Activated CD4-positive, alpha-beta T cell treated with anti-CD3 and anti-CD28 coated beads, Interleukin-2, amount 50 U/mL, for 48 hours (primary cell): ENCODE measurements around the gene SLC6A7.
"Not testable (repeated sequence)": the region's sequence is repeated elsewhere in the genome, so short reads cannot be mapped to it uniquely, and the experiment has no call there.

Experiments used
- DNase-seq, 2 experiments: peaks; one replicate each; pipeline ENCODE4 v3.0.0-alpha.2; 2020

Gene SLC6A7

GRCh38 chr5:150221471-150221870 is 31.6 kb downstream of the SLC6A7 start:
- DNase-seq, result no peak

GRCh38 chr5:150222906-150223305 is 33.0 kb downstream of the SLC6A7 start:
- no peak for DNase-seq

DNA sequence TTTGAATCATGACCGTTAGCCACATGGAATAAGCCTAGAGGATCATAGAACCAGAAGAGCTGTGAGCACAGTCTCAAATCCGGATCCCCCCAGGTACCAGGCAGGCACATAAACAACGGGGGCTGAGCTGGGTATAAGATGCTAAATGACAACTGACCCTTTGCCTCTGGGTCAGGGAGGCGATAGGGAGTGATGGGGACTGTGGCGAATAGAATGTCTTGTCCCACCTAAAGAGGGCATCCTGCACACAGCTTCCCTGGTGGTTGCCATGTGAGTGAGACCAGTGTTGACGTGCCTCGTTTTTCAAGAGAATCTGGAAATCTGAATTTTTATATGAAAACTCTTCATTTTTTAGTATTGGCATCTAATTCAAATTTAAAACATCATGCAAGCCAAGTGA is 33.6 kb downstream of the SLC6A7 start:
- DNase-seq, result no peak

DNA sequence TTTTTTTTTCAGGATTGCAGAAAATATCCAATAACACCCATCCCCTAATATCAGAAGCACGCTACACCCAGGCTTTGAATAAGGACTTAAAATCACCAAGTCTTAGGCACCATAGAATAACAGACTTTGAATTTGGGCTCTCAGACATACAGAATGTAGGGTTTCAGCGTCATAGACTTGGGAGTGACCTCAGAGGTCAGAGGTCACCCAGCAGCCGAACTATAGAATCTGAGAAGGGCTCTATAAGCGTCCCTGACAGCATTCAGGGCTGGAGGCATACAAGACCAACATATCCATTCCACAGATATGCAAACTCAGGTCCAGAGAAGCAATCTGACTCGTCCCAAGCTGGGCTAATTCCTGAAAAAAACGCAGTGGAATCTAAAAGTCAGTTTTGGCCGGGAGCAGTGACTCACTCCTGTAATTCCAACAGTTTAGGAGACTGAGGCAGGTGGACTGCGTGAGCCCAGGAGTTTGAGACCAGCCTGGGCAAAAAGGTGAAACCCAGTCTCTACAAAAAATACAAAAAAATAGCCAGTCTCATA is 34.7 kb downstream of the SLC6A7 start:
- no peak for DNase-seq

GRCh38 chr5:150227036-150227435 is 37.2 kb downstream of the SLC6A7 start:
- no peak for DNase-seq

GRCh38 chr5:150227606-150228273 is 37.9 kb downstream of the SLC6A7 start:
- DNase-seq, result no peak

DNA sequence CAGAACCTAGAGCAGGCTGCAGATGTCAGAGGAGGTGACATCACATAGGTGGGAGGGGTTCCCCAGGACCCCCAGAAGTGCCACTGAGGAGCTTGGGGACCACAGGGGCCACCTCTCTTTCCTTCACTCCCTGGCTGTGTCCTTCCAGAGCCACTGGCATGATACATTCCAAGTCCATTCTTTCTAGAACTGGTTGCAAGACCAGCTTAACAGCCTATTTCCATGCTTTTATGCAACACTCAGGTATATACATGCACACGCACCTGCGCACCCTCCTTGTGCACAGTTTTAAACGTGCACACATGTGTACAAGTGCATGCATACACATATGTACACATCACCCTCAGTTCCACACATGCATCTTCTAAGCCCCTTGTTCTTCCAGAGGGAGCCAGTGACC is 39.7 kb downstream of the SLC6A7 start:
- no peak for DNase-seq

- no peak for DNase-seq
These were observed 41.0 kb downstream of the SLC6A7 start for GRCh38 chr5:150230842-150231241.

DNA sequence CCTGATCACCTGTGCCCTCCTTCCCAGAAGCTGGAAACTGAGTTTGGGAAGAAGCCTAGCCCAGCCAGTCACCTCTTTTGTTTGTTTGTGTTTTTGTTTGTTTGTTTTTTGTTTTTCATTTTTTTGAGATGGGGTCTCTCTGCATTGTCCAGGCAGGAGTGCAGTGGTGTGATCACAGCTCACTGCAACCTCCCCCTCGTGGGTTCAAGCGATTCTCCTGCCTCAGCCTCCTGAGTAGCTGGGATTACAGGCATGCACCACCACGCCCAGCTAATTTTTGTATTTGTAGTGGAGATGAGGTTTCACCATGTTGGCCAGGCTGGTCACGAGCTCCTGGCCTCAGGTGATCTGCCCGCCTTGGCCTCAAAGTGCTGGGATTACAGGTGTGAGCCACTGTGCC is 43.8 kb downstream of the SLC6A7 start:
- not testable (repeated sequence) for DNase-seq

DNA sequence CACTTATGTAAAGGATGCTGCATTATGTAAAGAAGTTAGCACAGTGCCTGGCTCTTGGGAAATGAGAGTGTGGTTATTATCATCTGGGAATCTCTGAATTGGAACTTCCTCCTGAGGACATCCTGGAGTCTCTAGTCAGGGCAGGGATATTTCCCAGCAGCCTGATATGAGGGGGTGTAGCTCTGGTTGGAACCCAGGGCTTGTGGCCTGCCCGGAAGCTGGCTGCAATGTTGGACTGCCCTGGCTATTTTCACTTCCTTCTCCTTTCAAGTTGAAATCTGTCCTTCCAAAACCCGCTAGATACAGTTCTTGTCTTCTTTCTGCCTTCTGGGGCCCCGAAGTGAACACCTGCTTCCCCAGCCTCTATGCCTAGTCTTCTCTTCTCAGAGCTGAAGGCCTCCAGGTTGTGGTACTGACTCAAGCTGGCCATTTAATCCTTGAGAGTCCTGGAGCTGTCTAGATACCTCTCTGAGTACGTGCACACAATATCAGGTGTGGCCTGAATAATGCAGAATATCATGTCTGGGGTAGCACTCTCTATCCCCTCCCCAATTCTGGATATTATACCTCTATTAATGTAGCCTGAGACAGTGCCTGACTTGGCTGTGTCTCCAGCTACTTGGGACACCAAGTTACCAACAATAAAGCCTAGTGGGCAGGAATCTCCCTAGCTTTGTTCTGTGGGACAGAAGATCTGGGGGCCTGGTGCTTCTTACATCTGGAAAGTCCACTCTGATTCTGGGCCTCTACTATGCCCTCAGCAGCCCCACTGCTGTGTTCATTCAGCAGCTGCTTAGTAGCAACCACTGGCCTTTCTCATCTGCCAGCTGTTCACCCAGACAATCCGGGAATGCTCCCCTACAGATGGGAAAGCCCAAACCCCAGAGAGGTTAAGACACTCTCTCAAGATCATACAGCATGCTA is 45.0 kb downstream of the SLC6A7 start:
- DNase-seq, result no peak

DNA sequence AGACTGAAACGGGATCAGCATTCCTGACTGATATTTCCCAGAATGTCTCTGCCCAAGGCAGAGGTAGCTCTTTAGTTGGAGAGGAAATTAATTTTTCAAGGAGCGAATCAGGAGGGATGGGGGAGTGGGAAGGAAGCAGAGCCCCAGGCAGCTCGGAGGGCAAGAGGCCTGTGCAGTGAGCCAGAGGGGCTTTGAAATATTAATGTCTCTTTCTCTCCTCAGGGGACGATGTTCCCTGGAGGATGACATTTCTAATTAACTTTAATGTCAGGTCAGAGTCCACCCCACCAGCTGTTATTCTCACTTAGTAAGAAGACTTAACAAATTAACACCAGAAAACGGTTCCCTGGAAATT is 45.6 kb downstream of the SLC6A7 start:
- DNase-seq, result no peak

- no peak for DNase-seq
These were observed 46.5 kb downstream of the SLC6A7 start for GRCh38 chr5:150236313-150236712.

DNA sequence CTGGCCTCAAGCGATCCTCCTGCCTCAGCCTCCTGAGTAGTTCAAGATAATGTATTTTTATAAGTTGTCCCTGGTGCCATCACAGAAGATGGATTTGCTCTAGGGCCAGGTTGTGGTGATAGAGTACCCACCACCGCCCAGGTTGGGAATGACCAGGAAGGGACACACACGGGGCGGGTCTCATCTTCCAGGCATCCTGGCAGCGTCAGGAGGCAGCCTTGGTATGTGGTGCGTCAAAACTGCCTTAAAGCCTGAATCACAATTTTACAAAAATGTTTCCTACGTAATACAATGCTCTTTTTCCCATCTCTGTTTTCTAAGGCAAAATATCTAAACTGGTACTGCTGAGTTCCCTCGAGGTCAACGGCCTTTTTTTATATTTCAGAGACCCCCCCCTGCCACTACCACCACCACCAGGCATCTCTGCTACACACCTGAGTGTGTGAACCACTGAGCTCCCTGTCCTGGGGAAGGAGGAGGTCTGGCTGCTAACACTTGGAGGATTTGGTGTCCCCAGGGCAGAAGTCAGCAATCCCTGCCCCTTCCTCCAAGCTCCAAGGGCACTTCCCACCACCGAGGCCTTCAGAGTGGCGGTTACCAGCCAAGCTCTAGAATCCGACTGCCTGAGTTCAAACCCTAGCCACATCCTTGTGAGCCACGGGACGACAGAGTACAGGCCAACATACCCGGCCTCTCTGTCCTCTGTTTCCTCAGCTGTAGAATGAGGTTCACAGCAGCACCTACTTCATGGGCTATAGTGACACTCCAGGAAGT is 47.3 kb downstream of the SLC6A7 start:
- no peak for DNase-seq

DNA sequence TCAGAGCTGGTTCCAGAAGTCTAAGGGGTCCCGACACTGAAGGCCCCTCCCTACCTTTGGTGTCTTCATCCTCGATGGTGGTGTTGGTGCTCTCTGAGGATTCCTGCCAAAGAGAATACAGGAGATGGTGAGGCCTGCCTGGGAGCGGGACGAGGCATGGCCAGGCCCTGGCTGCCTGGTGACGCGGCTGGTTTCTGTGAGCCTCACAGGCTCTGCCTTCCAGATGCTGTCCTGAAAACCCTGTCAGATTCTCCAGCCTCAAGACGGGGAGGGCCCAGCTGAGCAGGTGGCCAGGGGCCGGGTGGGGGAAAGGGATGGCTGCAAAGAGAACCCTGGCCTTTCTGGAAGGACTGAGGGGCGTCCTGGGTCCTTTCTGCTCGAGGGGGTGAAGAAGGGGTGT is 48.8 kb downstream of the SLC6A7 start:
- DNase-seq, result no peak

GRCh38 chr5:150239099-150239793 is 49.4 kb downstream of the SLC6A7 start:
- no peak for DNase-seq

- DNase-seq, result no peak
These were observed 49.9 kb downstream of the SLC6A7 start for GRCh38 chr5:150239794-150240122.

- DNase-seq, result no peak
These were observed 51.7 kb downstream of the SLC6A7 start for GRCh38 chr5:150241298-150242160.

DNA sequence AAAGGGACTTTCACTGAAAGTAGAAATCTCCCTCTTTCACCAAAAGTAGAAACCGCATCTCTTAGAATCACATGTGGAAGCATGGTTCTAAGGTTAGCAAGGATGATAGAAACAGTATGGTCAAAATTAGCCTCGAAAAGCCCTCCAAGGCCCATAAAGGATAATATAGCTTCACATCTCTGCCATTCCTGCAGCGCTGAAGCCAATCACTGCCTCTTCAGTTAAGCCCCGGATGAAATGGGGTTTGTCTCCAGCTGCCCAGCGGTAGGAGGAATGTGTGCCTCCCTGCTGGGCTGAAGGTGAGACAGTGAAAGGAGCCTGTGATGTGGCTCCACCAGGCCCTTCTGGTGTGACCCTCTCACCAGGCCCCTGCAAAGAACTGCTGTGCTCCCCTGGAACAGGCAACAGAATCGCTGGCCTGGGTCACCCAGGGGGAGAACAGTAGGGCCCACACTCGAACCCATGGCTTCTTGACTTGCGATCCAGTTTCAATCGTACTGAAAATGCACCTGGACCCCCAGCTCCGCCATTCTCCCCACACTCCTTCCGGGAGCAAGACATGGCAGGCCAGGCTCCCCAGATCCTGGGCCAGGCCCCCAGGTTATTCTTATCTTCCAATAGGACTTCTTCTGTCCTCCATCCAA is 52.5 kb downstream of the SLC6A7 start:
- DNase-seq, result no peak

DNA sequence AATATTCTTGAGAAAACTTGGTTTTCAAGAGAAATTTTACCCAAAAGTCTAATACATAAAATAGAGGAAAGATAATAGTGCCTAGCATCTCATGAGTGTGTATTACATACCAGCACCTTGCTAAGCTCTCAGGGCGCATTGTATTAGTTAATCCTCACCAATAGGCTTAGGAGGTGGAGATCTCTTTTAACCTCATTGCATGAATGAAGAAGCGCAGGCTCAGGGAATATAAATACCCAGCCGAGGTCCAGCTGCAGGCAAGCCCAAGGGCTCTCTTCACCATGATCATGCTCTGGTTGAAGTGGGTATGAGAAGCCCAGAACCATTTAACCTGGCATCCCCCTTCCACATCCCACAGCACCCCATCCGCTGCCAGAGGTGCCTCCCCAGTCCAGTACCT is 53.7 kb downstream of the SLC6A7 start:
- DNase-seq, result no peak

- DNase-seq, result no peak
These were observed 54.3 kb downstream of the SLC6A7 start for GRCh38 chr5:150244209-150244608.

DNA sequence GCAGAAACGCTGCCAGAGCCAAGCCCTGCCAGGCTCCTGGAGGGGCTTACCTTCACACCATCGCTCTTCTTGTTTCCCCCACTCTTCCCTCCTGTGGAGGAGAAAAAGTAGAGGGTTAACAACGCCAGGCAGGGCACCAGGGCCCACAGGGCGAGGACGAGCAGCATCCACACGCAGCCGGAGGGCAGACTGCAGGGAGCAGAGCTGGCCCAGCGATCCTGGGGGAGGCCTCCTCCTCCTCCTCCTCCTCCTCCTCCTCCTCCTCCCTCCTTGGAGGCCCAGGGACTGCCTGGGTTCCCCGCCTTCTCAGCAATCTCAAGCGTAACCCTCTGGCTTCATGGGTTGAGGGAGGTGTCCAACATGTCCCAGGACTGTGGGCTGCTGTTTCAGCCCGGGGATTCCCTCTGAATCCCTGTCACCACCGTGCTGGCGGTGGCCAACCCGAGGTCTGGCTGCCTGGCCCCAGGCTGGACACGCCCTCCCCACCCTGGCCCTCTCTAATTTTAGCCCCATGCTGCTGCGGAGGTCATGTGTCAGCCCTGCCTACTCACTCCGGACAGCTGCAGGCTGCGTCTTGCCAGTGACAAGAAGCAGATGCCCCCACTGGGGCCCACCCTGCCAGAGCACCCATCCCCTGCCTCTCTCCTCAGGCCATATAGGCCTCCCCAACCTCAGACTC is 55.4 kb downstream of the SLC6A7 start:
- no peak for DNase-seq
